Gastrocnemius medialis (tissue), 4 donors: ENCODE data around the gene NUDT22. TPM values are rescaled to one million over a fixed set of nuclear protein-coding genes. Genes with fewer than 3 reads are reported as not detected.

Experiments used
- ATAC-seq, 2 donors: fragments of 150-250 bp; one replicate each; pipeline ENCODE4 v1.9.1; 2016
- DNase-seq, 2 donors: peaks; one replicate each; pipeline ENCODE4 v3.0.0-alpha.2; 2019
- H3K27ac ChIP-seq, 4 donors: fragments of 200-600 bp; sonication (generic); 1 replicate in 1 of 4; 2 replicates in 3 of 4; pipeline ENCODE4 v1.5.1; 2016 to 2018; ENCODE audit warnings: mild to moderate bottlenecking in 2 of 4, moderate library complexity in 1 of 4
- H3K27me3 ChIP-seq, 3 donors: fragments of 200-600 bp; sonication (generic) in 2 of 3; 1 replicate in 1 of 3; 2 replicates in 2 of 3; pipeline versions ENCODE4 v1.5.1 to v1.6.0; 2016 to 2019; ENCODE audit warnings: mild to moderate bottlenecking in 1 of 3, moderate library complexity in 1 of 3
- H3K36me3 ChIP-seq, 2 donors: fragments of 200-600 bp; sonication (generic) in 1 of 2; one replicate each; pipeline ENCODE4 v1.5.1; 2017 to 2018
- H3K4me1 ChIP-seq, 2 donors: fragments of 200-600 bp; sonication (generic) in 1 of 2; one replicate each; pipeline ENCODE4 v1.5.1; 2016 to 2017; ENCODE audit warnings: mild to moderate bottlenecking in 2 of 2
- H3K4me3 ChIP-seq, 4 donors: fragments of 200-600 bp; sonication (generic) in 3 of 4; 1 replicate in 1 of 4; 2 replicates in 3 of 4; pipeline ENCODE4 v1.5.1; 2016 to 2019; ENCODE audit warnings: mild to moderate bottlenecking in 2 of 4
- H3K9me3 ChIP-seq, 3 donors: fragments of 200-600 bp; sonication (generic) in 2 of 3; 1 replicate in 1 of 3; 2 replicates in 2 of 3; pipeline ENCODE4 v1.5.1; 2016 to 2019
- POLR2A ChIP-seq, 2 donors: fragments of 450-650 bp; IDR thresholded peaks; one replicate each; pipeline ENCODE4 v1.6.1; 2017; ENCODE audit warnings: antibody characterized with exemption in 2 of 2, mild to moderate bottlenecking in 2 of 2, moderate library complexity in 2 of 2
- in situ Hi-C, 4 donors: fragments of 200-750 bp; cut with MboI; loops; one replicate each; pipeline versions ENCODE4 v1.15.0 to v1.8.0; 2017; ENCODE audit warnings: low sequenced_read_pairs in 4 of 4
- intact Hi-C: fragments of 100-400 bp; cut with DNase I; formaldehyde crosslinking; loops from one replicate; pipeline ENCODE4 v1.15.1; 2023; ENCODE audit warnings: low total_unique reads
- total RNA-seq, 4 donors: library from RNA; depleted of rRNA; stranded (reverse); fragments of >200 nt; gene quantifications; one replicate each; pipeline versions ENCODE4 v1.1.0 to v1.2.3, GENCODE V29; 2016
- TF ChIP-seq, protein P1 (sequence below), 5 experiments: fragments of 450-650 bp in 3 of 5; fragments of 200-600 bp in 2 of 5; sonication (generic) in 2 of 5; IDR thresholded peaks in 4 of 5; conservative IDR thresholded peaks in 1 of 5; 1 replicate in 4 of 5; 2 replicates in 1 of 5; pipeline ENCODE4 v1.5.1; 2016 to 2019; ENCODE audit warnings: antibody characterized with exemption in 5 of 5, mild to moderate bottlenecking in 3 of 5, moderate library complexity in 3 of 5

Gene NUDT22
- total RNA-seq, 4 donors from 2014 or later = 32.3 to 70.7 (median 53.4) TPM

DNA sequence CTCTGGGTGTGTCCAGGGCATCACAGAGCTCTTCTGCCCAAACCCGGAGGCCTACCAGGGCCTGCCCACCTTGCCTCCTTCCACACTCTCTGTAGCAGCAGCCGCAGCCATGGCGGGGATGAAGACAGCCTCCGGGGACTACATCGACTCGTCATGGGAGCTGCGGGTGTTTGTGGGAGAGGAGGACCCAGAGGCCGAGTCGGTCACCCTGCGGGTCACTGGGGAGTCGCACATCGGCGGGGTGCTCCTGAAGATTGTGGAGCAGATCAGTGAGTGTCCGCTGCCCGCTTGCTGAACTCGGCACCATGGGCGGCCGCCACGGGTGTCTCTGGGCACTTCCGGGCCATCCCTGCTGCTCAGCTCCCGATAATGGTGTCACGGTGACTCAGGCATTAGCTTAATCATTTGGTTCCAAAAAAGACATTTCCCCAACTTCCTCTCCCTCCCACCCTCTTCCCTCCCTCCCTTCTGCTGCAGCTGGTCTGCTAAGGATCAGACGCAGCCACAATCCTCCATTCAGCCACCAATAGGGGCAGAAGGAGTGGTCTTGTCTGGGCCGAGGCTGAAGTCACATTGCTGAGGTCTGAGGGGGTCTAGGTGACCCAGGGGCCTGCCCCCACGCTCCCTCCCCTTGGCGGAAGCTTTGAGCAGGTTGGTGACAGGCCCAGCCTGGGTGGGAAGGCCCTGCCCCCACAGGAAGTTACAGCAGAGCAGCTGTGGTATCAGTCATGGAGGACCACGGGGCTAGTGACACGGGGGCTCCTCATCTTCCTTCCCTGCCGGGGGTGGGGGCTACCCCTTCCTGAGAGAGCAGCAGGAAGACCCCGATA, 18.6 kb upstream of the NUDT22 start:
- peak overlapping the region; percentile 70 to 78 (median 78) for H3K27ac ChIP-seq

DNA sequence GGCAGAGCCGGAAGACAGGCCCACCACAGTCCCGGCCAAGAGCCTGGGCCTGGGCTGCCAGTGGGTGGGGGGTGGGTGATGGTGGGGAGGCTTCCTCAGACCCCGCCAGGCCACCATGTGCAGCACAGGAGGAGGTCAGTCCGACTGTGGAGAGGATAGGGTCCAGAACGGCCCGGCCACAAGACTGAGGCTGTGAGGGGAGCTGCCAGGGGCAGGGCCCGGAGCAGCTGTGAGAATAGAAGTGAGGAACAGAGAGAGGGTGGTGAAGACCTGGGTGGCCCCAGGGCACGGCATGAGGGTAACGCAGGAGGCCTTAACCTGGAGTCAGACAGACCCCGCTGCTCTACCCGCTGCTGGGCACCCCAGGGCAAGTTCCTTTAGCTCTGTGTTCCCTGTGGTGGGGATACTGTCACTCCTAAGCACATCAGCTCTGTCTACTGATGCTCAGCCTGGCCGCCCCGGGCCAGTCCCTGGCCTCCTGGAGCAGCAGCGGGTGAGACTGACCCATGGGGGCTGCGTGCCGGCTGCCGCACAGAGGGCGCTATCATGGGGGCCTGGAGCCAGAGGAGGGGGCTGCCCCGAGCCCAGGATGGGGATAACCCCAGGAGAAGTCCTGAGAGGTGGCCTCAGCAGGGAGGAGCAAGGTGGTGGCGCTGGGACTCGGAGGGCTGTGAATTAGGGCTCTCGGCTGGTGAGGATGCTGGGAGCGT, 17.8 kb upstream of the NUDT22 start:
- TF ChIP-seq, protein P1, sequence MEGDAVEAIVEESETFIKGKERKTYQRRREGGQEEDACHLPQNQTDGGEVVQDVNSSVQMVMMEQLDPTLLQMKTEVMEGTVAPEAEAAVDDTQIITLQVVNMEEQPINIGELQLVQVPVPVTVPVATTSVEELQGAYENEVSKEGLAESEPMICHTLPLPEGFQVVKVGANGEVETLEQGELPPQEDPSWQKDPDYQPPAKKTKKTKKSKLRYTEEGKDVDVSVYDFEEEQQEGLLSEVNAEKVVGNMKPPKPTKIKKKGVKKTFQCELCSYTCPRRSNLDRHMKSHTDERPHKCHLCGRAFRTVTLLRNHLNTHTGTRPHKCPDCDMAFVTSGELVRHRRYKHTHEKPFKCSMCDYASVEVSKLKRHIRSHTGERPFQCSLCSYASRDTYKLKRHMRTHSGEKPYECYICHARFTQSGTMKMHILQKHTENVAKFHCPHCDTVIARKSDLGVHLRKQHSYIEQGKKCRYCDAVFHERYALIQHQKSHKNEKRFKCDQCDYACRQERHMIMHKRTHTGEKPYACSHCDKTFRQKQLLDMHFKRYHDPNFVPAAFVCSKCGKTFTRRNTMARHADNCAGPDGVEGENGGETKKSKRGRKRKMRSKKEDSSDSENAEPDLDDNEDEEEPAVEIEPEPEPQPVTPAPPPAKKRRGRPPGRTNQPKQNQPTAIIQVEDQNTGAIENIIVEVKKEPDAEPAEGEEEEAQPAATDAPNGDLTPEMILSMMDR (IDR thresholded peaks at IDR 0.05 in 4 of 5, conservative IDR thresholded peaks at IDR 0.05 in 1 of 5) = no peak
- TF ChIP-seq POLR2A (IDR thresholded peaks at IDR 0.05) = no peak
- in situ Hi-C loops (loop anchor here in 1 of 4 donors (5.0 kb wide), 1 partner anchor 94 kb away; the partner anchor contains the start of gene CATSPERZ), intact Hi-C loops (no loop called here)
- Histone ChIP-seq H3K4me3 (peak overlapping the region; percentile 37 to 47 (median 44)), H3K9me3 (no peaks in the 10 kb centered on the region), H3K4me1 (peaks cover 14 to 16% of the 10 kb centered on the region in 2 donors), H3K36me3 (peaks cover 3 to 37% of the 10 kb centered on the region in 2 donors), H3K27ac (peak overlapping the region; percentile 70 to 78 (median 78)), H3K27me3 (no peaks in the 10 kb centered on the region)
- DNase-seq (no peak), ATAC-seq (no peak)

More for the DNA sequence above, 18.6 kb upstream of the NUDT22 start:
- DNase-seq = peak in 1 of 2 donors; percentile 58
- TF ChIP-seq POLR2A (IDR thresholded peaks at IDR 0.05) = peak in 1 of 2 donors; percentile 26
- TF ChIP-seq, protein P1 (IDR thresholded peaks at IDR 0.05 in 4 of 5, conservative IDR thresholded peaks at IDR 0.05 in 1 of 5) = no peak
- Histone ChIP-seq H3K9me3 (no peaks in the 10 kb centered on the region), H3K27me3 (no peaks in the 10 kb centered on the region), H3K4me1 (peaks cover 16 to 20% of the 10 kb centered on the region in 2 donors), H3K4me3 (peak overlapping the region; percentile 37 to 47 (median 44)), H3K36me3 (peaks cover 3 to 45% of the 10 kb centered on the region in 2 donors)
- intact Hi-C loops (no loop called here), in situ Hi-C loops (loop anchor here in 1 of 4 donors (5.0 kb wide), 1 partner anchor 95 kb away; the partner anchor contains the start of gene CATSPERZ)
- peak; percentile 48 for ATAC-seq

DNA sequence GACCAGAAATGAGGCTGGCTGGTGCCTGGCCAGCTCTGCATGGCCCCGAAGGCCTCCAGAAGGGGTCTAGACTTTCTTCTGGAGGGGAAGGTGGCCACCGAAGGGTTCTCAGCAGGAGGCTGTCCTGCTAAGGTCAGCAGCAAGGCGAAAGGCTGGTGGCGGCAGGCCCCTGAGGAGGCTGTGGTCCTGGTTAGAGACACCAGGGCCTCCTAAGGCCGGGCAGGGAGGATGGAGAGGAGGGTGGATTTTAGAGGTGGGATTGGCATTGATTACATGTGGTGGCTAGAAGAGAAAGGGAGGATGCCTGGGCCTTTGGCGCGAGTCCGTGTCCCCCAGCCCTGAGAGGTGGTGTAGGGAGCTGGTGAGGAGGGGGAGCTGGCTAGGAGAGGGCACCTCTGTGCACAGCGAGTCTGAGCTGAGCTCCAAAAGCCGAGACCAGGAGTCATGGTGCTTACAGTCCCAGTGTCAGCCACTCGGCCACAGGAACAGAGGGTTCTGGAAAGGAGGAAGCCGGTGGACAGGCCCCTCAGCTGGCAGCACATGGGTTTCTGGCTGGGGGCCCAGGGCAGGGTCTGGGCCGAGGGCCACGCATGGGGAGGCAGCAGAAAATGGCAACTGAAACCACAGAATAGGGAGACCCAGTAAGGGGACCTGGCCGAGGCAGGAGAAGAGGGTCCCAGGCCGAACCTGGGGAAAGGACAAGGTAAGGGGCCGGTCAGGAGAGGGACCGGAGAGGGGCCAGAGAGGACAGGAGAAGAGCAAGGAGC, 17.1 kb upstream of the NUDT22 start:
- Histone ChIP-seq H3K27me3 (no peaks in the 10 kb centered on the region), H3K4me3 (no peak overlapping the region), H3K27ac (peak overlapping the region; percentile 70 to 78 (median 78)), H3K9me3 (no peaks in the 10 kb centered on the region), H3K36me3 (peaks cover 0 to 30% of the 10 kb centered on the region in 2 donors), H3K4me1 (peaks cover 14 to 16% of the 10 kb centered on the region in 2 donors)
- ATAC-seq = no peak
- TF ChIP-seq, protein P1 (IDR thresholded peaks at IDR 0.05 in 4 of 5, conservative IDR thresholded peaks at IDR 0.05 in 1 of 5) = no peak
- TF ChIP-seq POLR2A (IDR thresholded peaks at IDR 0.05) = no peak
- DNase-seq = no peak
- in situ Hi-C loops = loop anchor here in 1 of 4 donors (5.0 kb wide), 1 partner anchor 93 kb away; the partner anchor contains the start of gene CATSPERZ
- intact Hi-C loops = no loop called here

DNA sequence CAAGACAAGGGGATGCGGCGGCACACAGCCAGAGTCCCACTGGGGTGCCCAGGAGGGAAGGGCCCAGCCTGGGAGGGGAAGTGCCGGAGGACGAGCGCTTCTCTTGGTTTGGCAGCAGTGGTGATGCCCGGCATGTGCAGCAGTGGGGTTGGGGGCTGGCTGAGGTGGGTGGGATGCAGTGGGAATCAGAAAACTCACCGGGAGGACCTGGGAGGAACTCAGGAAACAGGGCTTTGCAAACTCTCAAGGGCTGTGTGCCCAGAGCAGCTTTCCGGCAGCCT, 16.6 kb upstream of the NUDT22 start:
- no peak for TF ChIP-seq POLR2A (IDR thresholded peaks at IDR 0.05)
- TF ChIP-seq, protein P1 (IDR thresholded peaks at IDR 0.05 in 4 of 5, conservative IDR thresholded peaks at IDR 0.05 in 1 of 5) = no peak
- H3K4me3 ChIP-seq = no peak overlapping the region
- DNase-seq (no peak), ATAC-seq (no peak)
- intact Hi-C loops = no loop called here
- H3K27ac ChIP-seq = no peak overlapping the region
- in situ Hi-C loops = loop anchor here in 1 of 4 donors (5.0 kb wide), 1 partner anchor 93 kb away; the partner anchor contains the start of gene CATSPERZ
- no peaks in the 10 kb centered on the region for H3K27me3 ChIP-seq
- H3K9me3 ChIP-seq = no peaks in the 10 kb centered on the region
- peaks cover 9 to 11% of the 10 kb centered on the region in 2 donors for H3K4me1 ChIP-seq
- peaks cover 0 to 26% of the 10 kb centered on the region in 2 donors for H3K36me3 ChIP-seq
